Activated CD8-positive, alpha-beta memory T cell treated with anti-CD3 and anti-CD28 coated beads for 4 hours (primary cell): ENCODE measurements around the gene GAGE12G.
"Not testable (repeated sequence)": the region's sequence is repeated elsewhere in the genome, so short reads cannot be mapped to it uniquely, and the experiment has no call there.

Experiments used
- DNase-seq, 2 donors: peaks; one replicate each; pipeline ENCODE4 v3.0.0-alpha.2; 2020; ENCODE audit warnings: low read depth in 2 of 2

GAGE12G gene, protein sequence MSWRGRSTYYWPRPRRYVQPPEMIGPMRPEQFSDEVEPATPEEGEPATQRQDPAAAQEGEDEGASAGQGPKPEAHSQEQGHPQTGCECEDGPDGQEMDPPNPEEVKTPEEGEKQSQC

GRCh38 chrX:49570100-49570499 lies at the start of gene GAGE12G:
TSS of gene GAGE12G (plus strand) at chrX:49570400. CDS start at chrX:49571555, 1,155 bp downstream.
- not testable (repeated sequence) for DNase-seq

- not testable (repeated sequence) for DNase-seq
Measured at GRCh38 chrX:49531877-49532276, 38.3 kb upstream of the GAGE12G start, which contains the start of gene GAGE12C. TSS of gene GAGE12C (plus strand) at chrX:49532177. CDS start at chrX:49533332, 1,155 bp downstream.

DNA sequence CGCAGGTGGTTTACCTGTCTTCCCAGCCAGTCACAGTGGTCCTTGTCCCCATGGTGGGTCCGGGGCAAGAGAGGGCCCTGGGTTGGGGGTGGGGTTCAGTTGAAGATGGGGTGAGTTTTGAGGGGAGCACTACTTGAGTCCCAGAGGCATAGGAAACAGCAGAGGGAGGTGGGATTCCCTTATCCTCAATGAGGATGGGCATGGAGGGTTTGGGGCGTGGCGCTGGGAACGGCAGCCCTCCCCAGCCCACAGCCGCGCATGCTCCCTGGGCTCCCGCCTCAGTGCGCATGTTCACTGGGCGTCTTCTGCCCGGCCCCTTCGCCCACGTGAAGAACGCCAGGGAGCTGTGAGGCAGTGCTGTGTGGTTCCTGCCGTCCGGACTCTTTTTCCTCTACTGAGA lies 28.8 kb upstream of the GAGE12G start, which contains the start of gene GAGE12D:
GAGE12D (plus strand) TSS at position 301 of the 400 bp plus-strand sequence. CDS start 1,155 bp downstream, outside the sequence.
- DNase-seq: not testable (repeated sequence)

- not testable (repeated sequence) for DNase-seq
Measured at GRCh38 chrX:49550989-49551388, 19.2 kb upstream of the GAGE12G start, which contains the start of gene GAGE12E. TSS of gene GAGE12E (plus strand) at chrX:49551289. CDS start at chrX:49552444, 1,155 bp downstream.

DNA sequence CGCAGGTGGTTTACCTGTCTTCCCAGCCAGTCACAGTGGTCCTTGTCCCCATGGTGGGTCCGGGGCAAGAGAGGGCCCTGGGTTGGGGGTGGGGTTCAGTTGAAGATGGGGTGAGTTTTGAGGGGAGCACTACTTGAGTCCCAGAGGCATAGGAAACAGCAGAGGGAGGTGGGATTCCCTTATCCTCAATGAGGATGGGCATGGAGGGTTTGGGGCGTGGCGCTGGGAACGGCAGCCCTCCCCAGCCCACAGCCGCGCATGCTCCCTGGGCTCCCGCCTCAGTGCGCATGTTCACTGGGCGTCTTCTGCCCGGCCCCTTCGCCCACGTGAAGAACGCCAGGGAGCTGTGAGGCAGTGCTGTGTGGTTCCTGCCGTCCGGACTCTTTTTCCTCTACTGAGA lies 9.7 kb upstream of the GAGE12G start, which contains the start of gene GAGE12F:
GAGE12F (plus strand) TSS at position 301 of the 400 bp plus-strand sequence. CDS start 1,155 bp downstream, outside the sequence.
- DNase-seq: not testable (repeated sequence)

DNA sequence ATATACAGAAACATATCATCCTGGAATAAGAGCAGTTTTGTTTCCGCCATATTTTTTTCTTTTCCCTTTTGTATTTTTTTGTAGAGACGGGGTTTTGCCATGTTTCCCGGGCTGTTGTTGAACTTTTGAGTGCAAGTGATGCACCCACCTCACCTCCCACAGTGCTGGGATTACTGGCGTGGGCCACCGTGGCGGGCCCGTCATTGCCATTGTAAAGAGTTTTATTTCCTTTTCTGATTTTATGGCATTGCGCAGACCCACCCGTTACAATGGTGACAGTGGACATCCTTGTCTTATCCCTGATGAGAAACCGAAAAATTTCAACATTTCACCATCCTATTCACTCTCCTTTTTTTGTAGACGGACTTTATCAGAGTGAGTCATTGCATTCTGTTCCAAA lies 1.5 kb upstream of the GAGE12G start:
- DNase-seq: not testable (repeated sequence)

DNA sequence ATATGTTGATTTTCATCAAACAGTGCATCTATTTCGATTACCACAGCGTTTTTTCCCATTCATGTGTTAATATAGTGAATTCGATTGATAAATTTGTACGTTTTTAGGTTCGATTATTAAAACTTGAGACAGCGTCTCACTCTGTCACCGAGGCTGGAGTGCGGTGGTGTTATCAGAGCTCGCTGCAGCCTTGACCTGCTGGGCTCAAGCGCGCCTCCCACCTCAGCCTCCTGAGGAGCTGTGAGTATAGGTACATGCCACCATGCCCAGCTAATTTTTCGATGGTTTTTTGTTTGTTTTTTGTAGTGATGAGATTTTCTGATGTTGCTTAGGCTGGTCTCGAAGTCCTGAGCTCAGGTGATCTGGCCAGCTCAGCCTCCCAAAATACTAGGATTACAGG lies 1.0 kb upstream of the GAGE12G start:
- DNase-seq: not testable (repeated sequence)

DNA sequence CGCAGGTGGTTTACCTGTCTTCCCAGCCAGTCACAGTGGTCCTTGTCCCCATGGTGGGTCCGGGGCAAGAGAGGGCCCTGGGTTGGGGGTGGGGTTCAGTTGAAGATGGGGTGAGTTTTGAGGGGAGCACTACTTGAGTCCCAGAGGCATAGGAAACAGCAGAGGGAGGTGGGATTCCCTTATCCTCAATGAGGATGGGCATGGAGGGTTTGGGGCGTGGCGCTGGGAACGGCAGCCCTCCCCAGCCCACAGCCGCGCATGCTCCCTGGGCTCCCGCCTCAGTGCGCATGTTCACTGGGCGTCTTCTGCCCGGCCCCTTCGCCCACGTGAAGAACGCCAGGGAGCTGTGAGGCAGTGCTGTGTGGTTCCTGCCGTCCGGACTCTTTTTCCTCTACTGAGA lies 9.4 kb downstream of the GAGE12G start, which contains the start of gene GAGE12H:
GAGE12H (plus strand) TSS at position 301 of the 400 bp plus-strand sequence. CDS start 1,155 bp downstream, outside the sequence.
- DNase-seq: not testable (repeated sequence)

GRCh38 chrX:49589196-49589595 lies 19.0 kb downstream of the GAGE12G start, which contains the start of gene GAGE2A:
TSS of gene GAGE2A (plus strand) at chrX:49589496. CDS start at chrX:49590651, 1,155 bp downstream.
- not testable (repeated sequence) for DNase-seq

- not testable (repeated sequence) for DNase-seq
Measured at GRCh38 chrX:49589769-49590478, 19.7 kb downstream of the GAGE12G start.

DNA sequence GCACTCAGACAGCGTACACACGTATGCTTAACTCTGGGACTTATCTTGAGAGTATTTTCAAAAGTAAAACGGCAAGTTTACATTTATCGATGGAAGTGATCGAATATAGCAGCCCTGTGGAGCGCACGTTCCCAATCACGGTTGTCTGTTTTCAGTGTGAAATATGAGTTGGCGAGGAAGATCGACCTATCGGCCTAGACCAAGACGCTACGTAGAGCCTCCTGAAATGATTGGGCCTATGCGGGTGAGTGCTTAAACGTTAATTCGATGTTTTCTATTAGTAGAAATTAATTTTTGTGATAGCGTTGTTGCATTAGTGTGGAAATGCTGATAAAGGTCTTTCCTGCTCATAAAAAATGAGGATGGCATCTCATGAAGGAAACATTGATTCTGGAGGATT lies 20.3 kb downstream of the GAGE12G start:
- not testable (repeated sequence) for DNase-seq

DNA sequence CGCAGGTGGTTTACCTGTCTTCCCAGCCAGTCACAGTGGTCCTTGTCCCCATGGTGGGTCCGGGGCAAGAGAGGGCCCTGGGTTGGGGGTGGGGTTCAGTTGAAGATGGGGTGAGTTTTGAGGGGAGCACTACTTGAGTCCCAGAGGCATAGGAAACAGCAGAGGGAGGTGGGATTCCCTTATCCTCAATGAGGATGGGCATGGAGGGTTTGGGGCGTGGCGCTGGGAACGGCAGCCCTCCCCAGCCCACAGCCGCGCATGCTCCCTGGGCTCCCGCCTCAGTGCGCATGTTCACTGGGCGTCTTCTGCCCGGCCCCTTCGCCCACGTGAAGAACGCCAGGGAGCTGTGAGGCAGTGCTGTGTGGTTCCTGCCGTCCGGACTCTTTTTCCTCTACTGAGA lies 28.5 kb downstream of the GAGE12G start, which contains the start of gene GAGE1:
GAGE1 (plus strand) TSS at position 301 of the 400 bp plus-strand sequence. CDS start 1,155 bp downstream, outside the sequence.
- not testable (repeated sequence) for DNase-seq

- no peak for DNase-seq
Measured at GRCh38 chrX:49610718-49611310, 40.6 kb downstream of the GAGE12G start.

DNA sequence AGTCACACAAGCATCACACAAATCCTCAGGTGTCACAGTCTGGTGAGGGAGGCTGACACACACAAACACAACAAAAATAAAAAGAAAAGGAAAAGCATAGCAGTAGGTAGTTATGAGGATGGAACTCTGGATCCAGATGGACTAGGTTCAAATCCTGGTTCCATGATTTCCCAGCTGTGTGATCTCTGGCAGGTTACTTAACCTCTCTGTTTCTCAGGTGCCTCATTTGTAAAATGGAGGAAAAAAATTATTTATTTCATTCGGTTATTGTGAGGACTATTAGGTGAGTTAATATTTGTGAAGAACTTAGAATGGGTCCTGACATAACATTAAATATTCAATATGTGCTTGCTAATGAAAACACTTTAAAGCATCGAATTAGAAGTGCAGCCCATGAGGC lies 48.4 kb downstream of the GAGE12G start:
- no peak for DNase-seq
